Right forelimb (tissue), 1 donor: ENCODE results near the gene GLI3.
"Not testable (repeated sequence)": the region's sequence is repeated elsewhere in the genome, so short reads cannot be mapped to it uniquely, and the experiment has no call there.

Source experiments
- DNase-seq: peaks from one replicate; pipeline ENCODE4 v3.0.0-alpha.2; 2018

Gene GLI3

DNA sequence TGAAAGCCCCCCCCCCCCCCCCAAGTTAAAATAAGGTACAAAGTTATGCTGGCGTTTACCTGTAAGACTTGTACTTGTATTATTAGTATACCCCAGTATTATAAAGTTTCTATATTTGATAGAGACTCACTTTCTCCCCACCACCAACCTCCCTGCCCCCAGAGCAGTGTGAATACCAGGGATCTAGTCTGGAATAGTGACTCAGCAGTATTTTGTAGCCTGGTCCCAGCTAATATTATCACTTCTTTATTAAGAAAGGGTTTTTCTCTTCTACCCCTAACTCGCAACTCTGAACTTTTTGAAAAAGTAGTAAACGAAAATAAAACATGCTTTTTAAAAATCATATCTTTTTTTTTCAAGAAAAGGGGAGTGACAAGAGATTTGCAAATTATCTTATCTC, 26.7 kb downstream of the GLI3 start:
- no peak for DNase-seq

DNA sequence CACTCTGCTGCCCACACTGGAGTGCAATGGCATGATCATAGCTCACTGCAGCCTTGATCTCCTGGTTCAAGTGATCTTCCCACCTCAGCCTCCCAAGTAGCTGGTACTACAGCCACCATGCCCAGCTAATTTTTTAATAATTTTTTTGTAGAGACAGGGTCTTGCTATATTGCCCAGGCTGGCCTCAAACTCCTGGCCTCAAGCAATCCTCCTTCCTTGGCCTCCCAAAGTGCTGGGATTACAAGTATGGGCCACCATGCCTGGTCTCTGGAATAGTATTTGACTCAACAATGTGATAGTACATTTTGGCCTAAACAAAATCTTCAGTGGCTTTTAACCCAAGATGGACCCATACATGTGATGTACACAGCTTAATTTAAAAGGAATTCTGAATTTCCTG, 27.9 kb downstream of the GLI3 start:
- DNase-seq = not testable (repeated sequence)

DNA sequence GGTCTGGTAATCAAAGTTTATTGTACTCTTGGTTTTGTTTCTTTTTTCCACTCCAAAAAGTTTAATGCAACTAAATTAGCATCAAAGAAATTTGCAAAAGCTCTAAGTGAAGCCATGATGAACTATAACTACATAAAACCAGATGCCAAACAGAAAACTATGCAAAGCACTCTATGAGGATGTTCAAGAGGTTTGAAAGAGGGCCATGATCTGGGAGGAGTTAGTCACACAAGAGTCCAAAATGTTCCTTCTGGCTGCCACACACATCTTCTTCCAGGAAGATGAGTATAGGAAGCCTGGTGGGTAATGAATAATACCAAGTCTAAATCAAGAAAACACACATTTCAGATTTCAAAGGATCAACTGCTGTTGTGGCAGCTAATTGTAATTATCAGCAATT, 28.4 kb downstream of the GLI3 start:
- no peak for DNase-seq

DNA sequence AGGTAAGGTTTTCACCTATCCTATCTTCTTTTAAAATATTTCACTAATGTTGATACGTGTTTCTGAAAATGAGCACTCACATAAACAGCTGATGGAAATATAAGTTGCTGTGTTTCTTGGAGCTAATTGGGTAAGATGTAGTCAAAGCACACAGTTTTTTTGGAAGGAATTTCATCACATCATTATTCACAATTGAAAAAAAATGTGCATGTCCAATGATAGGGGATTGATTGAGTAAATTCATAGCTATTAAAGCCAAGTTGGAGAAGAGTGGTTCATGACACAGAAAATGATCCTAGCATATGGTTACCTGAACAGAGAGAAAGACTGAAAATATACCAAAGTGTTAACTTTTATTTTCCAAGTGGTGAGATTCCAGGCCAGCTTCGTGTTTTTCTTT, 29.6 kb downstream of the GLI3 start:
- no peak for DNase-seq

- DNase-seq = no peak
These were observed 33.7 kb downstream of the GLI3 start for GRCh38 chr7:42203336-42203735.

DNA sequence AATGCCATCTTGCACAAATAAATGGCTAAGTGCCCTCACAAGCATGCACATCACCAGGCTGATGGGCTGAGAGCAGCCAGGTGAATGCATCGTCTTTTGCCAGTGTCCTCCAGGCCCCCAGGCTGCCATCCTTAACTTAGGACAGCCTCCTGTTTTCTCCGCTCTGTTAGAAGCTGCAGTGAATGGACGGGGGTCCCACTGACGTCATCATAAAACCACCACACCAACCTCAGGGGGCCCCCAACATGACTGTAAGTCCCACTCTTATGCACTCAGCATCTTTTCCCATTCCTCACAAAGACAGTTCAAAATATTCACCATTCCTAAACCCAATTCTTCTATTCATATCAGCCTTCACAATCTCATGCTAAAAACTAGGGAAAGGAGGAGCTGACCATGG, 34.4 kb downstream of the GLI3 start:
- no peak for DNase-seq

- no peak for DNase-seq
These were observed 37.9 kb downstream of the GLI3 start for GRCh38 chr7:42198974-42199668.

DNA sequence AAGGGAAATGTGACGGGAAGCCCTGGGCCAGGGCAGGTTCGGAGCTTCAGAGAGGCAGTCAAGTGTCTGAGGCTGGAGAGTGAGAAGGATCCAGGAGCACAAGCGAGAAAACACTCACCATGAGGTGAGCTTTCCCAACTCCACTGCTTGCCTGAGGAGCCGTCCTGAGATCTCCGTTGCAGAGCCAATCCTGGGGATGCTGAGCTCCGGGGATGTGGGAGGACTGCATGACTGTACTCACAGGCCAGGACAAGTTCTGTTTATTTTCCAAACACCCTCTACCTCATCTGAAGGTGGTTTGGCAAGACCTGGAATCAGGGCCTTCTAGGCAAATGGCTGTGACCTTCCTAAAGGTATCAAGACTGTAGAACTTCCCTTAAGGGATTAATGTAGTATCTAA, 38.7 kb downstream of the GLI3 start:
- DNase-seq = no peak

DNA sequence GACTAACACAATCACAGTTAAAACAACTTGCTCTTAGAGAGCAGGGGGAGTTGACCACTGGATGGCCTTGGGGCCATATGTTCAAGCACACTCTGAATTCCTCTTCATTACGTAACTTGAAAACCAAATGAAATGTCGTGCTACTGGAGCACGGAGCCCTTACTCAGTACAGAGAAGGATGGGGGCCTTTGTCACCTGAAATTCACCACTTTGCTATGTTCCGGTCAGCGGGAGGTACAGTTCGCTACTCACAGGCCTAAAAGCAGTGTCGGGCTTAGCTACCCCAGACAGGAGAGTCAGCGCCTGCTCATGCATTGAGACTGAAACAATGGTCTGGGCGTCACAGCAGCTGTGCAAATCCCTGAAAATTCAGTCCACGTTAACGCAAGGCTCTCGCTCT, 39.6 kb downstream of the GLI3 start:
- no peak for DNase-seq

GRCh38 chr7:42194238-42194637, 42.8 kb downstream of the GLI3 start:
- no peak for DNase-seq

DNA sequence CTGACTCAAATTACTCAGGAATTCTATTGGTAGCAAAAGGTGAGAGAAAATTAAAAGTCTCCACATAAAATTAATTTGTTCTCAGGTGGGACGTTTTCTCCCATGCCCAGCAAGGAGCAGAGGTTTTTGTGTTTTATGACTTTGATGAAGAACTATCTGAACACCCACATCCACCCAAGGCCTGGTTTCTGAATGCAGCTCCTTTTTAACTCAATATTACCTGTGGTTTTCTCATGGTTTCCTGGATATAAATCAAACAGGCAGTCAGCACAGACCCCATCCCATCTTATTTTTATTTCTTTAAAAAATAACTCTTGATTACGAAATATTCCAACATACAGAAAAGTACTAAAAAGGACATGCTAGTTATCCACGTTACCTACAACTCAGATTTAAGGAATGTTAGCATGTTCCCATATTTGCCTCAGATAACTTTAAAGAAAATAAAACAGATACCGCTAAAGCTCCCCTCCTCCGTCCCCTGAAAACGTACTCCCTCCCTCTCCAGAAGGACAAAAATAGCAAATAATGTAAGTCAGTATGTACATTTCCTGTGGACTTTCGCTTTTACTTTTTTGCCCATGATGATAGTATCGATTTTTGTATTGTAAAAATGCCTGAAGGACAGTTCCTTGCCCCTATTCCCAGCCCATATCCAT, 43.4 kb downstream of the GLI3 start:
- no peak for DNase-seq

GRCh38 chr7:42192851-42193461, 44.1 kb downstream of the GLI3 start:
- no peak for DNase-seq

DNA sequence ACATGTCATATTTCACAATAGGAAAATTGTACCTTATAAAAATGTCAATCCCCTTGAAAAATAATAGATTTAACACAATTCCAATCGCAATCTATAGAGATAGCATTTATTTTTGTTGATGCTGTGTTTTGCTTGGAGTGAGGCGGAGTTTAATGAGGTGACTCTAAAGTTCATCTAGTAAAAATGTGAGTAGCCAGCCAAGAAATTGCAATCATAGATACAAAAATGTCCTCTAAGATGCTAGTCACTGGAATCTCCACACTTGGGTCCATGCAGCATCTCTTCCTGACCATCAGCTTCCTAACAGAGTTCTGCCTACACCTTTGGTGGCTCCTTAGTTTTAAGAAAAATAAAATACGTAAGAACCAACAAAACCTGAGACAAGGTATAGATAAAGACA, 44.9 kb downstream of the GLI3 start:
- DNase-seq = no peak

- no peak for DNase-seq
These were observed 47.5 kb downstream of the GLI3 start for GRCh38 chr7:42189535-42189934.

- DNase-seq = no peak
These were observed 50.9 kb downstream of the GLI3 start for GRCh38 chr7:42186151-42186550.

- no peak for DNase-seq
These were observed 51.3 kb downstream of the GLI3 start for GRCh38 chr7:42185726-42186125.

- no peak for DNase-seq
These were observed 53.5 kb downstream of the GLI3 start for GRCh38 chr7:42183547-42183946.

DNA sequence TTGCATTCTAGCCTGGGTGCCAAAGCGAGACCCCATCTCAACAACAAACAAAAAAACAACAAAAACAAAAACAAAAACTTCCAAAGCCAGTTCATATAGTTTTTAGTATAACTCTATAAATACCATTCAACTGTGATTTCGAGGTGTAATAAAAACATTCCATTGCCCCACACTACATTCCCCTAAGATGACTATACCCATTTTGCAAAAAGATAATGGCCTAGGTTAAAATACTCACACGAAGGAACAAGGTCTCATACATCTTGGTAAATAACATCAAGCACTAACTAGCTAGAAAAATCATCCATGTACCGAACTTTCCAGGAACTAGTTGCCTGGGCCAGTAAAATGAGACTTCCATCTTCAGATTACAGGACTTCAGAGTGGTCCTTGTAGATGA, 55.4 kb downstream of the GLI3 start:
- DNase-seq = no peak

- no peak for DNase-seq
These were observed 56.2 kb downstream of the GLI3 start for GRCh38 chr7:42180806-42181205.

DNA sequence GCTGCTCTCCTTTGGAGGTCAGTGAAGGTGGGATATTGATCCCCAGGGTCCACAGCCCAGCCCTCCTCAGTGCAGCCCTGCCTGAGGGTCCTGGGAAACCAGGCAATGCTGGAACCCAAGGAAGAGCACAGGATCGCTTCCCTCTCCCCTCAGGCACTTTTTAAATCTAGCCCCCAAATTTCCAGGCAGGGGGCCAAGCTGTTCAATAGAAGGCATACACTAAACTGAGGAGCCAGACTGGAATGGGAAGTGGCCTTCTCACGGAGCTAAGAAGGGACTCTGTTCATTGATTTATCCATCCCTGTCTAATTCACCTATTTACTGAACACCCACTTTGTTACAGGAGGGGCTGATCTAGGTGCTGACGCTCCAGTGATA, 60.3 kb downstream of the GLI3 start:
- no peak for DNase-seq

- no peak for DNase-seq
These were observed 60.9 kb downstream of the GLI3 start for GRCh38 chr7:42175834-42176723.

- no peak for DNase-seq
These were observed 62.6 kb downstream of the GLI3 start for GRCh38 chr7:42174391-42174912.

GRCh38 chr7:42170724-42171123, 66.3 kb downstream of the GLI3 start:
- no peak for DNase-seq
